ENCODE data around the gene IER3.
"Not testable (repeated sequence)": the region's sequence is repeated elsewhere in the genome, so short reads cannot be mapped to it uniquely, and the experiment has no call there.

The IER3 gene

DNA sequence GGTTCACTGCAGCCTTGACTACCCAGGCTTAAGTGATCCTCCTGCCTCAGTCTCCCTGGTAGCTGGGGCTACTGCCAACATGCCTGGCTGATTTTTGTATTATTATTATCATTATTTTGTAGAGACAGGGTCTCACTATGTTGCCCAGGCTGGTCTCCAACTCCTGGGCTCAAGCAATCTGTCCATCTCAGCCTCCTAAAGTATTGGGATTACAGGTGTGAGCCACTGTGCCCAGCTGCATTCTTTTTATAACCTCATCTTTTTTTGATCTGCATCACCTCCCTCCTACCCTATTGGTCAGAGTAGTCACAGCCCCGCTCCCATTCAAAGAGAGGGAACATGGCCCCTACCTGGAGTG, 23.6 kb upstream of the IER3 start:
- DNase-seq: no peak

DNA sequence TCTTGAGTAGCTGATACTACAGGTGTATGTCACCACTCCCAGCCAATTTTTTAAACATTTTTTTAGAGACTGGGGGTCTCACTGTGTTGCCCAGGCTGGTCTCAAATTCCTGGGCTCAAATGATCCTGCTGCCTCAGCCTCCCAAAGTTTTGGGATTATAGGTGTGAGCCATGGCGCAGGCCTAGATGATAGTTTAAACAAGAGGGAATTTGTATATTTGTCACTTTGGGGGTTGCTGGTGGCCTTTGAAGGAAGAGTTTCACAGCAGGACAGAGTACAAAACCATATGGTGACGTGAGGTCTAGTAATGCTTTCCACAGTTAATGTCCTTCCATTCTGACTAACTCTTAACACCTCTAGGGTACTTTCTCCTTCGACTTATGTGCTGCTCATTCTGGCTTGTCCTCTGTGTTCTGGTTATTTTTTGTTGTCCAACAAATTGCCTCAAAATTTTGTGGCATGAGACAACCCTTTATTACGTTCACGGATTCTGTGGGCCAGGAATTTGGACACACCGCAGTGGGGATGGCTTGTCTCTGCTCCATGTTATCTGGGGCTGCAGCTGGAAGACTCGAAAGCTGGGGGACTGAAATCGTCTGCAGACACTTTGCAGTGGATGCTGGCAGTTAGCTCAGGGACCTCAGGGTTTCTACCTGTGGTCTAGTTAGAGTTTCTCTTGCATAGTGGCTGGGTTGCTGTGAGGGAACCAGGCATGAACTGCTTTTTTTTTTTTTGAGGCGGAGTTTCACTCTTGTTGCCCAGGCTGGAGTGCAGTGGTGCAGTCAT, 23.0 kb upstream of the IER3 start:
- no peak for DNase-seq

DNA sequence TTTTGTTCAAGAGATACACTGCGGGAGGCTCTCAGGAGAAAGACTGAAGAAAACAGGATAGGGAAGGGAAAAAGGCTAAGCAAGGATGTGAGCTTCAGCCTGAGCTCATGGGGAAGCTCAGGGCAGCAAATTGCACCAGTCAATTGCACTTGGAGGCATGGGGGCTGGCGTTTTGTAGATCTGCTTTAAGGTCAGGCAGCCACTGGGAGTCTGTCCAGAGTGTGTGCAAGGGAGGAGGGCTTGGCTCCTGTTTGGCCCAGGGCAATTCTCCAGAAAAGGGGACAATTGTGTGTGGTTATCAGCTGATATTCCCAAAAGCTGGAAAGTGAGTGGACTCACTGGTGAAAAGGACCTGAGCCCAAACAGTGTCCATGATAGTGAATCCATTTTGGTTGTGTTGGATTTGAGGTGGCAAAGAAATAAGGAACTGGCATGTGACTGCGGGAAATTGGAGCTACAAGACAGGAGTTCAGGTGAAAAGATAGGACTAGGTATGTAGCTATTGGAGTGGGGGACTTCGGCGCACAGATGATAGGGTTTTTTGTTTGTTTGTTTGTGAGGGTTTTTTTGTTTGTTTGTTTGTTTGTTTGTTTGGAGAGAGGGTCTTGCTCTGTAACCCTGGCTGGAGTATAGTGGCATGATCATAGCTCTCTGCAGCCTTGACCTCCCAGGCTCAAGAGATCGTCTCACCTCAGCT, 22.3 kb upstream of the IER3 start:
- no peak for DNase-seq

DNA sequence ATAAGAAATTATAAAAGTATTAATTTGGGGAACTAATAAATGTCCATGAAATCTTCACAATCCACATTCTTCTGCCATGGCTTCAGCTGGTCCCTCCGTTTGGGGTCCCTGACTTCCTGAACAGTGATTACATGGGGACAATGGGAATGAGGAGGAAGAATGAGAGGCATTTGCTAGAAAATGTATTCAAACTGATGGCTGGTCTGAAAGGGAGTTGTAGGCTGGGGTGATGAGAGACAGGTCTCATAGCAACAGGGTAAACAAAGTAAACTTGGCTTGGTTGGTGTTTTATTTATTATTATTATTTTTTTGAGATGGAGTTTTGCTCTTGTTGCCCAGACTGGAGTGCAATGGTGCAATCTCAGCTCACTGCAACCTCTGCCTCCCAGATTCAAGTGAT, 21.1 kb upstream of the IER3 start:
- not testable (repeated sequence) for DNase-seq

DNA sequence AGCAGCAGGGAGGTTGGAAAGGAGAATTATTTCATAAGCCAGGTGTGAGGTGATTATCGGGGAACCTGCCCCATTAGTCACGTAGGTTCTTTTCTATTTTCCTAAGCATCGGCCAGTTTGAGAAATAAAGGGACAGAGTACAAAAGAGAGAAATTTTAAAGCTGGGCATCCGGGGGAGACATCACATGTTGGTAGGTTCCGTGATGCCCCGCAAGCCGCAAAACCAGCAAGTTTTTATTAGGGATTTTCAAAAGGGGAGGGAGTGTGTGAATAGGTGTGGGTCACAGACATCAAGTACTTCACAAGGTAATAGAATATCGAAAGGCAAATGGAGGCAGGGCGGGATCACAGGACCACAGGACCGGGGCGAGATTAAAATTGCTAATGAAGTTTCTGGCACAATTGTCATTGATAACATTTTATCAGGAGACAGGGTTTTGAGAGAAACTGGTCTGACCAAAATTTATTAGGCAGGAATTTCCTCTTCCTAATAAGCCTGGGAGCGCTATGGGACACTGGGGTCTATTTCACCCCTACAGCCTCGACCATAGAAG, 20.2 kb upstream of the IER3 start:
- not testable (repeated sequence) for DNase-seq

DNA sequence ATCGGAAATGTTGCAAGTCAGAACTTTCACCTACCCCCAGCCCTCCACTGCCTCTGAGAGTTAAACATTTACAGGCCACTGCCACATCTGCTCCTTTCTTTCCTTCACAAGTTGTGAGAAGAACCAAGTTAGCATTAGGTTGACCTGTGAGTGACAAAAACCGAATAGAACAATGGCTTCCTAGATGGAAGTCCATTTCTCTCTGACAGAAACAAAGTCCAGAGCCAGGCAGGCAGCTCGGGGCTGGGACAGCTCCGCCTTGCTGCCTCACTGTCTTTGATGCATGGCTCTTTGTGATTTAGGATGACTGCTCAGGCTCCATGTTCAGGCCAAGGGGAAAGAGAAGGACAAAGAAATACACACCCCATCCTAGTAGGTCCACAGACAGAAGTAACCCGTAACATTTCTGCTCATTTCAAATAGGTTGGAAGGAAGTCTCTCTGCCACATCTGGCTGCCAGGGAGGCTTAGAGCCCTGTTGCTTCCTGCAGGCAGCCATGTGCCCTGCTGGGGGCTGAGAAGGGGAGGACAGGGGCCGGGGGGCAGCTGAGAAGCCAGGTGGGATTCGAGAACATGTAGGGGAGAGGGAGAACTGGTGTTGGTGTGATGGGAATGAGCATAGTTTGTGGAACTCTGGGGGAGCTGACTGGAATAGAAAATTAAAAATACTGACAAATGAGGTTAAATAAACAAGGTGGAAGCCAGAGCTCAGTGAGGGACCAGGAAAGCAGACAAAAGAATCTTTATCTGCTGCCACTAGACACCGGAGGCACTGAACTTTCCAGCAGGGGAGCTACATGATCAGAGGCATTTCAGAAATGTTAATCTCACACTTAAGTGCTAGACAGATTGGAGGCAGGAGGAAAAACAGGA, 19.5 kb upstream of the IER3 start:
- DNase-seq: no peak

DNA sequence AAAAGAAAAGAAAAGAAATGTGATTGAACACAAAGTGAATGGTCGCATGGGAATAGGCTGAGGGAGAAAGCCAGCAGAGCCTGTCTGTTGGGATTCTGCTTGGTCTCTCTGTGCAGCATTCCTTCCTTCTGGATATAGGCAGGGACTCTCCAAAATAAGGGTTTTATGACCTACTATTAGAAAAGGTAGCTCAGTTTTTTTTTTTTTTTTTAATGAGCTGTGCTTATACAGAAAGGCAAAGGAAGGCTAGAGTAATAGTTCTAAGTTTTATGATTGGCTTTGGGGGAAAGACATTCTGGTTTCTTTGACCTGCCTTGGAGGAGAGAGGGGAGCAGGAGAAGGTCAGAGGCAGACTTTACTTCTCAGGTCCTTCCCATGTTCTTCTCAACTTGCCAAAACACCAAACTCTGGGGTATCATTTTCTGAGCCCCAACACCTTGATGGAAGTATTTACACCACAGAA, 18.8 kb upstream of the IER3 start:
- DNase-seq: no peak

DNA sequence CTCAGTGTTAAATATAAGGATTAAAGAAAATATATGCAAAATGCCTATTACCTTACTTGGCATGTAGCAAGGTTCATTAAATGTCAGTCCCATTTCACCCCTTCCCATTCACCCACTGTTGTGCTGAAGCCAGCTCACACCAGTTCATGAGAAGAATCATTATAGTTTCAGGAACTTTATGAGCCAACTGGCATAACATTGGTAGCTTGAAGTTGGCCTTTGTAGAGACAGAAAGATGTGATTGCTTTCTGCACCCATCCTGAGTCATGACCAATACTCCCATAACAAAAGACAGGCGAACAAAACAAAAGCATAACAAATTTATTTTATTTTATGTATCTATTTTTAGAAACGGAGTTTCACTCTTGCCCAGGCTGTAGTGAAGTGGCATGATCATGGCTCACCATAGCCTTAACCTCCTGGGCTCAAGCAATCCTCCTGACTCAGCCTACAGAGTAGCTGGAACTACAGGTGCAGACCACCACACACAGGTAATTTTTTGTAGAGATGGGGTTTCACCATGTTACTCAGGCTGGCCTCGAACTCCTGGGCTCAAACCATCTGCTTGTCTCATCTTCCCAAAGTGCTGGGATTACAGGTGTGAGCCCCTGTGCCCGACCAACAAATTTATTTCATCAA, 17.6 kb upstream of the IER3 start:
- DNase-seq: no peak

DNA sequence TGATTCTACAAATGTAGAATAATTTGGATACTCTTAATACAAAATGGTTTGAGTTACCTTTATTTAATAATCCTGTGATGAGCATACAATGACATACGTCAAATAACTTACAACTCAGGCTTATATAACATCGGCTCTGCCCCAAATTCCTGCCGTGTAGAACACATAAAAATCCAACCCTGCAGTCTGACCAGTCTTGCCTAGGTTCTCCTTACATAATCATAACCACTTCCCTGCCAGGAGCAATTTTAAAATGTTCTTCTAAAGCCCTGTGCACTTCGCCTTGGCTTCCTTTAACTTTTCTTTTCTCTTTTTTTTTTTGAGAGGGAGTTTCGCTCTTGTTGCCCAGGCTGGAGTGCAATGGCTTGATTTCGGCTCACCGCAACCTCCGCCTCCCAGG, 16.2 kb upstream of the IER3 start:
- DNase-seq: no peak

DNA sequence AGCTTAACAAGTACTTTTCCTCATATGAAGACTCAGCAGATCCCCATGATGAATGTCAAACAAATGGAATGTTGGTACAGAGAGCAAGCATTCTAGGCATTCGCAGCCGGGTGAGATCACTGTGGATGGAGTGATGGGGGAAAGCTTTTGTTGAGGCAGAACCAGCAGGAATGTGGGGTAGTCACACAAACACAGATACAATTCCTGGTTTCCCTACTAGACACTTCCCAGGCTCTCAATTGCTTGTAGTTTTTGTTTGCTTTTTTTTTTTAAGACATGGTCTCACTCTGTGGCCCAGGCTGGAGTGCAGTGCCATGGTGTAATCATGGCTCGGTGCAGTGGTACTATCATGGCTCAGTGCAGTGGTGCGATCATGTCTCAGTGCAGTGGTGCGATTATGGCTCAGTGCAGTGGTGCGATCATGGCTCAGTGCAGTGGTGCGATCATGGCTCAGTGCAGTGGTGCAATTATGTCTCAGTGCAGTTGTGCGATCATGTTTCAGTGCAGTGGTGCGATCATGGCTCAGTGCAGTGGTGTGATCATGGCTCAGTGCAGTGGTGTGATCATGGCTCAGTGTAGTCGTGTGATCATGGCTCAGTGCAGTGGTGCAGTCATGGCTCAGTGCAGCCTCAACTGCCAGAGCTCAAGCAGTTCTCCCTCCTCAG, 15.4 kb upstream of the IER3 start:
- no peak for DNase-seq

DNA sequence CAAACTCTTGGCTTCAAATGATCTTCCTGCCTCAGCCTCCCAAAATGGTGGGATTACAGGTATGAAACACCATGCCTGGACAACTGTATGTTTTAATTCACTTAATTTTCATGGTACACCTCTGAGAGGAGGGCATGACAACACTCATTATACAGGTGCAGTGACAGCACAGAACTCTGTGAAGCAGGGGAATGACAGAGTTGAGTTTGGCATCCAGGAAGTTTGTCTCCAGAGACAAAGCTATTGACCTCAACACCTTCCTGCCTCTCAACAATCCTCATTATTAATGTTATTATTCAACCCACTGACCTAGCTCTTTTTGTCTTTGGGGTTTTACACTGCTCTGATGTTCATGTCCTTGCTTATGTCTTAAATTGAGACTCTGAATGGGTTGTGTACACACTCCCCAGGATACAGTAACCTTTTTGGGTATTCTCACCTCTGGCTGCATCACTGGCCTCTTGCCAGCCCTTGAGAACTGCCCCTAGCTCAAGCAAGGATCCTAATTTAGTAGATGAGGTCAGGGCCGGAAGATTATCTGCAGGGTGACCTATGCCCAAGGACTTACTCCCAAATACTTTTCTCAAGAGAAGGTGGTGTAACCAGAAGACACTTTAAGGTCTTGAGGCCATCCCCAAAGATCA, 13.0 kb upstream of the IER3 start:
- DNase-seq: no peak

DNA sequence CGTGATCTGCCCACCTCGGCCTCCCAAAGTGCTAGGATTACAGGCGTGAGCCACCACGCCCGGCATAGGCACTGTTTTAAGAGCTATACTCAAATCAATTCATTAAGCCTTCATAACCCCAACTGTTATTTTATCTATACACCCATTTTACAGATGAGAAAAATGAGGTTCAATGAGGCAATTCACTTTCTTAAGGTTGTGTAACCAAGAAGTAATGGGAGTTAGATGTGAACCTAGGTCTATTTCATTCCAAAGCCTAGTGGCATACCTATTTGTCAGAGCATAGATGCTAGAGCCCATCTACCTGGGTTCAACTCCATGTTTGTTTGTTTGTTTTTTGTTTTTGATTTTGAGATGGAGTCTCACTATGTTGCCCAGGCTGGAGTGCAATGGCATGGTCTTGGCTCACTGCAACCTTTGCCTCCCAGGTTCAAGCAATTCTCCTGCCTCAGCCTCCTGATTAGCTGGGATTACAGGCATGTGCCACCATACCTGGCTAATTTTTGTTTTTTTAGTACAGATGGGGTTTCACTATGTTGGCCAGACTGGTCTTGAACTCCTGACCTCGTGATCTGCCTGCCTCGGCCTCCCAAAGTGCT, 12.2 kb upstream of the IER3 start:
- not testable (repeated sequence) for DNase-seq

DNA sequence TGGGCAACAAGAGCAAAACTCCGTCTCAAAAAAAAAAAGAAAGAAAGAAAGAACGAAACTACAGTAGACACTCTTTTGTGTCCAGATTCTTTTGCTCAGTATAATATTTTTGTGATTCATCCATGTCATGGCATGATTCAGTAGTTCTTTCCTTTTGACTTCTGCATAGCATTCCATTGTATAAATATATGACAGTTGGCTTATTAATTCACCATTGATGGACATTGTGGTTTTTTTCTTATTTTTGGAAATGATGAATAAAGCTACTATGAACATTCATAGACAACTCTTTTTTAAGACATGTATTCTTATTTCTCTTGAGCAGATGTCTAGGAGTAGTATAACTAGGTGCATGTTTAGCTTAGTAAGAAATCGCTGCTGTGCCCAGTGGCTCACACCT, 10.3 kb upstream of the IER3 start:
- DNase-seq: no peak

DNA sequence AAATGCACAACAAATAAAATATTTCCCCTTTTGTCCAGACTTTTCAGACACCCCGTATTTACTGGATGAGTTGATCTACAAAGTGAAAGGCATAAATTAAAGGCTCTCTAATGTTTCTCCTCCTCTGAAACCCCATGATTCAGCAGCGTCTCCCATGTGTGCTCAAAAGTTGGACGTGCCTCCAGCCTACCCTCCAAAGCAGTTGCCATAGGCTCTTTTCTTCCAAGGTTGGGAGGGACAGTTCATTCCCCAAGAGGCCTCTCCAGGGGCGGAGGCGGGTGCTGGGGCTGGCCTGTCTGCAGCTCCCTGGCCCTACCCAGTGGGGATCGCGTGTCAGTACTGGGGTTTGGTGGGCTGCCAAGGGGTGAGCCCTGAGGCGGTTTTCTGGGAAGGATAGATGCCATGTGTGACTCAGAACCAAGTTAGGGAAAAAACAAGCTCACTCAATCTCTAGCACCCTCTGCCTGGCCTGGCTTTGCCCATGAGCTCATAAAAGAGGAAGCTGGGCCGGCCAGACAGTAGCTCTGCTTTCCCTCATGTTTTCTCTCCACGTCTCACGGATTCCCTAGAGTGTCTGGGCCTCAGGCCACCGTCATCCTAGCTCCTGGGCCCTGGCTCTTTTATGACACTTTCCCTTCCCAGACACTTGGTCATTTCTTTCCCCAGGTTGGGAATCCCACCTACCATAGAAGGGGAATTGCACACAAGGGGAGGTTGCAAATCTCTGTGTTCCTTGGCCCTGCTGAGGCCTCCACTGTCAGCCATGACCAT, 8.0 kb upstream of the IER3 start:
- DNase-seq: no peak

DNA sequence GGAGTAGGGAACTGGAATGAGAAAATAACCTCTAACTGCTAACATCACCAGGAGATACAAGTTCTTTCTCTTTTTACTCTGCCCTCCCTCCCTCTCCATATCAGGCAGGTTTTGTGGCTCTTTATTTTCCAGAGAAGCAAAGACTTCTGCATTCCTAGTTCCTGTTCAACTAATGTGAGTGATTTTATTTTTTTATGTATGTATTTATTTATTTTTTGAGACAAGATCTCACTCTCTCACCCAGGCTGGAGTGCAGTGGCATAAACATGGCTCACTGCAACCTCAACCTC, 6.0 kb upstream of the IER3 start:
- DNase-seq: no peak

DNA sequence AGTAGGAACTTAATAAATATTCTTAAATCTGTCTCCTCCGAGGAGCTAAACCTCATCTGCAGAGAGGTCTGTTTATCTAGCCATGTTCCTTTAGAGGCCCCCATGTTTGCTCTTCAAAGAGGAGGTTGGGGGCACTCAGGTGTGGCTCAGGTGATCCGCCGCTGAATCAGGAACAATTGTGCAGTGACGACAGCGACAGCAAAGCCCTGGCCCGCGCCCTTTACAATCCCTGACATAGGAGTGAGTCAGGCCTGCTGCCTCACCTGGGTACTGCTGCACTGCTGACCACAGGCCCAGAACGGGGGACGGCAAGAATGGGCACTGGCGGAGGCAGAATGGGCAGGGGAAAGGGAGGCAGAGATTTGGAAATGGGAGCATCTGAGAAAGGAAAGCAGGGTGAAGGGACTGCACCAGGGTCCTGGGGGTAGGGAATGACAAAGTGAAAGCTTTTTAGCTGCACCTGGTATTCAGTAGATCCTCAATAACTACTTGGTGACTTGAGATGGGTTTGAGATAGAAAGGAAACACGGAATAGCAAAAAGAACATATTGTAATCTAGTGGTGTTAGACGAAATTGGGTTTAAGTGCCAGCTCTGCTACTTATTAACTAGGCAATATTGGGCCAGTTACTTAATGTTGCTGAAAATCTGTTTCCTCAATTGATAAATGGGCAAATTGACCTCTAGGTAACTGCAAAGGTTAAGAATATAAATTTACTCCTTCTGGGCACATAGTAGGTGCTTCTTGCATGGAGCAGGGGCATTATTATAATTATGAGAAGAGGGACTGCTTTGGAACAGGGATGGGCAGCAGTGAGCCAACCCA, 5.4 kb upstream of the IER3 start:
- DNase-seq: no peak

DNA sequence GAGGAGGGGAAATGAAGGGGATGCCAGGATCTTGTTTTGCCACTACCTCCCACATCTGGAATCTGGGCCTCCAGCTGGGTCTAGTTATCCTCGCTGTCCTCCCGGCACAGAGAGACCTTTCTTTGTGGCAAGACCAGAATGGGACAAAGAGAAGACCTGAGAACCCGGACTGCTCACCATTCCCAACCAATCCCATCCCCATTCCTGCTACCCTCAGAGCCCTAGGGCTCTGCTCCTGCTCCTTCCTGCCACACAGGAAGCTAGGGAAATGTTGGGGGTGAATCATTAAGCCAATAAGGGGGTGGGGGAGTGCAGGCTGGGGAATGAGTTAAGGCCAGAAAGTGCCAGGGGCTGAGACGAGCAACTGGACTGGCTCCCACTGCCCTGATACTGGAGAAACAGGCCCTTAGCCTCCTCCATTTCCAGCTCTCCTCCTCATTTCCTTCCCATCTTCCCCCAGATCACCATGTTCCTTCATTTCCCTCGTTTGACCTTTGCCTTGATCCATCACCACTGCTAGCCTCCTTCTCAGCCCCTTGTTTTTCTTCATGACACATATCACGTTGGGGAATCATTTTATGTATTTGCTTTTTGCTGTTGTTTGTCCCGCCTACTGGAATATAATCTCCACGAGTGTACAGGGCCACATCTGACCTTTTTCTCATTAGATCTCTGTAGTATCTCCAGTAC, 4.6 kb upstream of the IER3 start:
- DNase-seq: no peak

DNA sequence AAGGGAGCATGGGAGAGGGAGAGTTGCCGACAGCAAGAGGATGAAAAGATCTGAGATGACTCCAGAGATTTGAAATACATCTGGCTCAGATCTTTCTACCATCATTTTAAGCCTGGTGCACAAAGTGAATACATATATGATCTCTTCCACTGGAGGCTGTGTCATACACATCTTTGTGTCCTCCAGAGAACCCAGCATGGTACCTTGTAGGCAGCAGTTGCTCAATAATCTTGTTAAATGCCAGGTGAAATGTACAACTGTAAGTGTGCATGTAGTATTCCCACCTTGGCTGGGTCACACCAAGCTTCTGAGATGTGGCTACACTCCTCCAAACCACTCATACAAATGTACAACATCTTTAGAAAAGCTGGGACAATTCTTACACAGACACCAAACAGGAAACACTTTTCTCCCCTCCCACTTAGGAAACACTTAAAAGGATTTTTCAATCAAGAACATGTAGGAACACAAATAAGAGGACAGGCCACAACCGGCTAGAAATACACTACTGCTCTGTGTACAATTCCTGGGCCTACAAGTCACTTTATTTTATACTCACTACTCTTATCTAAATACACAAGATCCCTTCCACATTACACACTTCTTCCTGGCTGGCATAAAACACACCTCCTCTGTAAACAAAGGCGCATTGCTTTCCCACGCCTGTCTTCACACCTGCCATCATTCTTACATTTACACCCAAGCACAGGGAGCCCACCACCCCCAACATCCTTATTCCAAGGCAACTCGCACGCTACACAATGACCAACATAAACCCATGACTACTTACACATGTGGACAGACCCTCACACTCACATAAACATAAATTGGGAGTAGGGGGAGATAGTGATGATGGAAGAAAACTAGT, 3.8 kb upstream of the IER3 start:
- DNase-seq: no peak

Data from NCI-H1694 (cell line).